K562 (cell line): ENCODE results near the gene TTL. TPM values are rescaled to one million over a fixed set of nuclear protein-coding genes. Genes with fewer than 3 reads are reported as not detected.
A peak's percentile ranks its signal among the peaks of the same experiment; 100 is the strongest.

ENCODE experiments used
- BCLAF1 ChIP-seq, 2 experiments: fragments of 450-650 bp in 1 of 2; IDR thresholded peaks; 2 replicates each; pipeline ENCODE4 v1.6.1; 2011 to 2017; ENCODE audit warnings: low read depth in 2 of 2, antibody characterized with exemption in 1 of 2, borderline replicate concordance in 1 of 2, low read length in 1 of 2, mild to moderate bottlenecking in 1 of 2, mixed read lengths in 1 of 2; ENCODE audit not compliant: control insufficient read depth in 1 of 2
- CHD2 ChIP-seq: IDR thresholded peaks from 2 replicates; pipeline ENCODE4 v1.6.1; 2011; ENCODE audit warnings: low read depth, low read length
- RB1 ChIP-seq: fragments of 450-650 bp; IDR thresholded peaks from 2 replicates; pipeline ENCODE4 v1.6.1; 2017; ENCODE audit warnings: low read depth, mild to moderate bottlenecking
- RREB1 ChIP-seq: fragments of 250-450 bp; sonication (Bioruptor Pico); IDR thresholded peaks from 2 replicates; pipeline ENCODE4 v1.4.0; 2020
- SMARCA4 ChIP-seq: fragments of 450-650 bp; IDR thresholded peaks from 2 replicates; pipeline ENCODE4 v1.6.1; 2016
- STAT6 ChIP-seq: sonication (generic); formaldehyde crosslinking; IDR thresholded peaks from 2 replicates; pipeline ENCODE4 v1.8.1; 2023; ENCODE audit warnings: mild to moderate bottlenecking, missing genetic modification reagents
- TBL1XR1 ChIP-seq, 2 experiments: IDR thresholded peaks; 2 replicates each; pipeline ENCODE4 v1.6.1; 2012; ENCODE audit warnings: improper control_type of control experiment in 2 of 2, low read length in 2 of 2, mild to moderate bottlenecking in 1 of 2
- UBTF ChIP-seq, 2 experiments: IDR thresholded peaks; 2 replicates each; pipeline ENCODE4 v1.6.1; 2012; ENCODE audit warnings: improper control_type of control experiment in 2 of 2, low read depth in 2 of 2, low read length in 2 of 2, borderline replicate concordance in 1 of 2
- ZNF583 ChIP-seq: fragments of 250-450 bp; sonication (Bioruptor Pico); IDR thresholded peaks from 2 replicates; pipeline ENCODE4 v1.4.0; 2020
- polyA plus RNA-seq, 8 experiments: library from polyadenylated mRNA; depleted of rRNA in 4 of 8; stranded (reverse) in 5 of 8; unstranded in 3 of 8; fragments of >200 nt; fragmentation: Nextera tagmentation in 2 of 8; fragmentation: Illumina TruSeq in 1 of 8; extraction: Ambion mirVana in 2 of 8; extraction: Trizol in 1 of 8; gene quantifications; 2 replicates each; pipeline versions ENCODE4 v1.2.1 to v1.2.3, GENCODE V29; 2011 to 2014; ENCODE audit warnings: inconsistent platforms in 1 of 8, missing spikeins in 1 of 8
- total RNA-seq, 7 experiments: library from RNA; depleted of rRNA in 6 of 7; stranded (reverse); fragments of >200 nt in 6 of 7; fragmentation: Illumina TruSeq in 2 of 7; extraction: Trizol in 2 of 7; gene quantifications; 2 replicates each; pipeline versions ENCODE4 v1.2.1 to v1.2.3, GENCODE V29; 2011 to 2021; ENCODE audit warnings: low replicate concordance in 1 of 7

Gene TTL
- total and polyA plus RNA-seq, 9 of the 15 experiments (the other 6 are each of a cell fraction or from before 2014, with no cell fraction given), result 9.4 to 54.4 (median 34.9) TPM

- TF ChIP-seq STAT6 (CRISPR knock-in tag) (no peak), ZNF583 (CRISPR knock-in tag) (0 out of 2 replicates have a peak, but pooled peaks have one; percentile 22), RREB1 (CRISPR knock-in tag) (no peak), UBTF (IDR thresholded peaks at IDR 0.05; ENCODE audit: borderline replicate concordance in 1 of 2, low read depth in 2 of 2, low read length in 2 of 2) (peak; percentile 74 to 96; a peak in 3 of 4 replicates), BCLAF1 (IDR thresholded peaks at IDR 0.05; ENCODE audit: borderline replicate concordance in 1 of 2, control insufficient read depth in 1 of 2, low read depth in 2 of 2, low read length in 1 of 2) (no peak), SMARCA4 (peak; percentile 57), TBL1XR1 (IDR thresholded peaks at IDR 0.05; ENCODE audit: low read length in 2 of 2) (peak in 1 of 2 experiments; percentile 33; a peak in 1 of 4 replicates), RB1 (peak; percentile 48; the same call in 1 of the 2 replicates), CHD2 (0 out of 2 replicates have a peak, but pooled peaks have one; percentile 25)
Measured at GRCh38 chr2:112481050-112481527, 867 bp upstream of the TTL start (continued).
